NCI-H345 treated with DMSO at 0.1 percent for 48 hours (cell line): ENCODE measurements around the gene PRSS50.
A peak's percentile ranks its signal among the peaks of the same experiment; 100 is the strongest.
"Not testable (repeated sequence)": the region's sequence is repeated elsewhere in the genome, so short reads cannot be mapped to it uniquely, and the experiment has no call there.

Experiments
- DNase-seq: peaks from one replicate; lab custom pipeline; 2025; ENCODE audit not compliant: unreplicated experiment; lab: John Stamatoyannopoulos, UW

PRSS50 gene

DNA sequence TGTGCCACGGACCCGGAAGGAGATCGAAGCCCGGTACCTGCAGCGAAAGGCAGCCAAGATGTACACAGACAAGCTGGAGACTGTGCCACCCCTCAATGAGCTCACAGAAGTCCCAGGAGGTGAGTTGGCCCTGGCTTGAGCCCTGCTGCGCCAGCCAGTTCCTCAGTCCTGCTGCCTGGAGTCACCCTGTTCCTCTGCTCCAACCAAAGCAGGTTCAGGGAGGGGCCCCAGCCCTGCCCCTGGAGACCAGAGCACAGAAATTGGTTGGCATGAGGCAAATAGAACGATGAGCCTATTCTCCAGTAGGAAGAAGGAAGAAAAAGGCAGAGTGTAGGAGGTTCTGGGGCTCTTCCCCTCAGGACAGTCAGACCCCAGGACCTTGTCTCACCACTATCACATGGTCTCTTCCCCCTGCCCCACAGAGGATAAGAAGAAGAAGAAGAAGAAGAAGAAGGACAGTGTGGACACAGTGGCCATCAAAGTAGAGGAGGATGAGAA, 8.5 kb downstream of the PRSS50 start:
- DNase-seq = no peak

DNA sequence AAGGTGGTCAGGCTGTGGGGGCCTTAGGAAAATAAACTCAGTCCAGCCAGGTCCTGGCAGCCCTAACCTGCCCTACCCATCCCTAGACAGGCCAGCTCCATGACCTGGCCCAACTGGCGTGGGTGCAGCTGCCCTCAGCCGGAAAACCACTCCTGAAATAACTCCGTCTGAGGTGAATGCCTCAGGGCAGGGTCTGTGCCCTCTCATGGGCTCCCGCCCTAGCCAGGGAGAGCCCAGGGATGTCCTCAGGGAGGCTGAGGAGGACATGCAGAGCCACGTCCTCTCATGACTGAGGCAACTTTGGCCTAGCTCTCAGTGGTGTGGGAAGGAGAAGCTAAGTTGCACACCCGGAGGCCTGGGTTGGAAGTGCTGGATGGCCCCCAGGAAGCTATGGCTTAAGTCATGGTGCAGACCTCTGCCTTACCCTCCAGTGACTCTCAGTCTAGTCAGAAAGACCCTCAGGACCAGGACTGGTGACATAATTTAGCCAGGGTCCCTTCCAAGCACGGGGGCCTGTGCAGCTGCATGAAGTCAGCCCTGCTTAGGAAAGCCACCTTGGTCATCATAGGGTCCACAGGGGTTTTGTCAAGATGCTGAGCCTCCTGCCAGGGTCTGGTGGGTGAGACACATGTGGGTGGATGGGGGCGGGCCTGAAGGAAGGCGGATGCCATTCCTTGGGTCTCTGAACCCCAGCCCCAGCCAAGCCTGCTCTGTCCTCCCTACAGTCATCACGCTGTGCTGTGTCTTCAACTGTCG, 9.1 kb downstream of the PRSS50 start:
- DNase-seq = no peak

DNA sequence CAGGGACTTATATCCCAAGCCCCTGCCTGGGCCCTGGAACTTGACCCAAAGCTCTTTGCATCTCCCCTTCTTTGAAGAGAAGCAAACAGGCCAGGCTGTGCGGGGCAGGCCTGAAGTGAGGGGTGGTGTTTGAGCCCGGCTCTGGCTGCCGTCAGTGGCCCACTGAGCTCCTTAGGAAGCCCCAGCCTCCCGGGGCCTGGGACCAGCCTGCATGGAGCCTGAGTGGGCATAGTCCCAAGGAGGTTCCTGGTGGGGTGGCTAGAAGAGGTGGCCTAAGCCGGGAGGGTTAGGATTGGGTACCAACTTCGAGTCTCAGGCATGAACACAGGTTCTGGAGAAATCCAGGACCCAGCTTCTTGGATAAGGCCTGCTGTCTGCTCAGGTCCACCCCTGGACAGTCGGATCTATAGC, 10.1 kb downstream of the PRSS50 start:
- no peak for DNase-seq

DNA sequence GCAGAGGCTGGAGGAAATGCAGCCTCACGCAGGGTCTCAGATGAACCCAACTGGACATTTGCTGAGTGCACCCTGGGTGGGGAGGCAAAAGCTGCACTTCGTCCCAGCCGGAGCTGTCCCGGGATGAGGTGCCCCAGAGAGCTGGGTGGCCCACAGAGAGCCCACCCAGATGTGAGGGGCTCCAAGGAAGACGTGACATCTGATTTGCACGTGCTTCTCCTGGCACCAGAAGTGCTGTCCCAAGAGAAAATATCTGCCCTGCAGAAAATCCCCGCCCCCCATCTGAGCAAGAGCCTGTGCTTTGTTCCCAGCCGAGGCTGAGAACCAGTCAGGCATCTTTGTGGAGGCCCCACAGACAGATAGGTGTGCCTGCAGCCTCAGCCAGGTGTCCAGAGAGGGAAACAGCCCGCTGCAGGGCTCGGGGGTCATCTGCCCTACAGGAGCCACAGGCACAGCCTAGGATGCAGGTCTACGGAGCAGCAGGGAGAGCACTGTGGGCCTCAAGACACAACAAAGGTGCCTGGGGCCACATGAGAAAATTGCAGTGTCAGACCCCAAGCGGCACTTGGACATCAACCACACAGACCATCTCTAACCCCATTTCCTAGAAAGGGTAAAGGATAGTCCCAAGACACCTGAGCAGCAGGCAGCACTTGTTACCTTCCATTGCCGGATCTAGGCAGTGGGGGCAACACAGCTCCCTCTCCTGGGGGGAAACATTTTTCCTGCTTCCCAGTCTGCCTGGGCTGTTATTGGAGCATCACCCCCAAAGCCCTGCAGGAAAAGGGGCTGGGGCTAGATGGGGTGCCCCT, 10.7 kb downstream of the PRSS50 start:
- no peak for DNase-seq

DNA sequence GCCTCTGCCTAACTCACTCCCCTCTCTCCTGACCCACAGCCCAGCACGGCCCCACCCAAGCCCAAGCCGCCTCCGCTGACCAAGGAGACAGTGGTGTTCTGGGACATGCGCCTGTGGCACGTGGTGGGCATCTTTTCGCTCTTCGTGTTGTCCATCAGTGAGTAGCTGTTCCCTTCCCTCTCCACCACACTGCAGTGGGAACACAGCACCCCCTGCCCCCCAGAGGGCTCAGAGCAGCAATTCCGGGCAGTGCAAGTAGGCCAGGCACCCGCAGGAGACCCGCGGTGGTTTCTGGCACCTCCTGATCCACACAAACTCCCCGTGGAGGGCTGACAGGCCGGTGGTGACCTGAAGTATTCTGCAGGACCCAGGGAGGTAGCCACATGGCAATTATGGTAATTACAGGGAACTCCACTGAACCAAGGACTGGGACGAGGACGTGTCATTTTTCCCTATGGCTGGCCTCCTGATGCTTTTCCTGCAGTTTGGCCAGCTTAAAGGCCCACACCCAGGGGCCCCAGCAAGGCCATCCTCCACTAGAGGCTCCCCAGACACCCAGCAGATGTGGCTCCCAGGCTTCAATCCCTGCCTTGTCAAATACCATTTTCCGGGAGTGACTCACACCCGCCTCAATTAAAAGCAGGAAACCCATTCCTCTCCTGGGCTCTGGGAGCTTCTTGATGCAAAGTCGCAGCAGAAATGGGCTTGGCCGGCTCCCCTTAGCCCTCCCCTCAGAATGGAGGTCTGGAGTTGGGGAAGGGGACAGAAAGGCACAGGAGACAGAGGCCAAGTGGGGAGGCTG, 11.7 kb downstream of the PRSS50 start:
- no peak for DNase-seq

DNA sequence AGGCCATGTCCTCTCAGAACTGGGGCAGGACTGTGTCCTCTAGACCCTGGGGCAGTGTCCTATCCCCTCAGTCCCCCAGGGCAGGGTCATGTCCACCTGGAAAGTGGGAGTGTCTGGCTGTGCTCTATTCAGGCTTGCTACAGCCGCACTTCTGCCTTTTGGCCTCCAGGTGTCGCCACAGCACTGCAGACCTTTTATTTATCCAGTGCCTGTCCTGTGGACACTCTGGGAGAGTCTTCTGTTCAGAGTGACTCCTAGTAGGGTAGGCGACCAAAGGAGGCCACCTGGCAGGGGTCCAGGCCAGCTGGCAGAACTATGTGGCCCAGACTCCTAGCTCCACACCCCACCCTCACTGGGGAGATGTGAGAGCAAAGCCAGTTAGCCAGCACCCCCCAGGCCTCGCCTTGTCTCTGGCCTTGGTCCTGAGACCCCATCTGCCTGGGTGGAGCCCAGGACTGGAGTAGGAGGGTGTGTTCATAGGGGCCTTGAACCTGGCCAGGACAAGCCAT, 12.6 kb downstream of the PRSS50 start:
- peak; percentile 23 for DNase-seq

DNA sequence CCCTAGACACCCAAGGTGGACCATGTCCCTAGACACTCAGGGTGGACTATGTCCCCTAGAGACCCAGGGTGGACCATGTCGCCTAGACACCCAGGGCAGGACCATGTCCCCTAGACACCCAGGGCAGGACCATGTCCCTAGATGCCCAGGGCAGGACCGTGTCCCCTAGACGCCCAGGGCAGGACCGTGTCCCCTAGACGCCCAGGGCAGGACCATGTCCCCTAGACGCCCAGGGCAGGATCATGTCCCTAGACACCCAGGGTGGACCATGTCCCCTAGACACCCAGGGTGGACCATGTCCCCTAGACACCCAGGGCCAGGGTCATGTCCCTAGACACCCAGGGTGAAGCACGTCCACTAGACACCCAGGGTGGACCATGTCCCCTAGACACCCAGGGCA, 13.3 kb downstream of the PRSS50 start:
- DNase-seq = not testable (repeated sequence)

DNA sequence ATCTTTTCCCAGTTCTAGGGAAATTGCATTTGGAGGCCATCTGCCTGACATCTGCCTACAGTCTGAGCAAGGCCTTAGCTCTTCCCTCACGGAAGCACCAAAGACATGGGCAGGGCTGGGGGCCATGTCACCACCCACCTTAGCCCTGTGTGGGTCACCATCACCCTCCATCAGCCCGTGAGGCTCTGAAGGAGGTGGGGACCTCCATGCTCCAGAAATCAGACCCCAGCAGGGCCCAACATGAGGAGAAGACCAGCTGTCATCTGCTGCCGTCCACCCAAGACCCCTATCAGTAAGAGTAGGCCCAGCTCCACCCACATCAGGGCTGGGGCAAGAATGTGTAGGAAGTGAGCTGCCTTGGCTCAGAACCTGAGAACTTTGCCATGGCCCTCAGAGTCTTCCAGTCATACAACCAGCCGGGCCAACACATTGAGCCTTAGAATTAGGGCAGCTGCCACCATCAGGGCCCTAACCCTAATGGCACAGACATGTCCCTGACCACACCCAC, 14.6 kb downstream of the PRSS50 start:
- no peak for DNase-seq

DNA sequence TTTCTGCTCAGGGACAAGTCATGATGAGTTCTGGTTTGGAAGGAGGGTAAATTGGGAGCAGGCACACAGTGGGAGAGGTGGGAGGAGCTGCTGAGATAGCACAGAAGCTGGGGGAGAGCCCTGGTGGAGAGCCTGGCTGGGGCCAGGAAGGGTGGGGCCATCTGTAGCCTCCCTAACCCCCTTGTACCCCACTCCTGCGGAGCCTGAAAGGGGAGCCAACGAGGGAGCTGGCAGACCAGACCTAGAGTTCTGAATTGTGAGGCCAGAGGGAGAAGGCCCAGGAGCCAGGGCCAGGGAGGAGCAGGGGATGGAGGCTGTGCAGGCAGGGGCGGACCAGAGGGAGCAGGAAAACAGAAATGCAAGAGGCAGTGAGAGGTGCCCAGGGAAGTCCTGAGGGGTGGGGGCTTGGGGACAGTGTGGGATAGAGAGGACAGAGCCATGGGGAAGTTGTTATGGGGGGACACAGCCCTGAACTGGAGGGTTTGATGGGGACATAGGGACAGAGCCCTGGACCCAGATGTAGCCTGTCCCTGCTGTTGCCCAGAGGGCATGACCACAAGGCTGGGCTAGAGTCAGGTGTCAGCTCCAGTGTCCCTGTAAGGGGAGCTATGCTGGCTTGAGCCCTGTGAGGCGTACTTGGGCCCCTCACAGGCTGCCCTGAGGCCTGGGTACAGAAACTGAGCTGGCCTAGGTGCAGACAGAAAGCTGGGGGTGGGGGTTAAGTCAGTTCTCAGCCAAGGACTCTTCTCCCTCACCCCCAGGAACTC, 15.2 kb downstream of the PRSS50 start:
- DNase-seq = no peak

DNA sequence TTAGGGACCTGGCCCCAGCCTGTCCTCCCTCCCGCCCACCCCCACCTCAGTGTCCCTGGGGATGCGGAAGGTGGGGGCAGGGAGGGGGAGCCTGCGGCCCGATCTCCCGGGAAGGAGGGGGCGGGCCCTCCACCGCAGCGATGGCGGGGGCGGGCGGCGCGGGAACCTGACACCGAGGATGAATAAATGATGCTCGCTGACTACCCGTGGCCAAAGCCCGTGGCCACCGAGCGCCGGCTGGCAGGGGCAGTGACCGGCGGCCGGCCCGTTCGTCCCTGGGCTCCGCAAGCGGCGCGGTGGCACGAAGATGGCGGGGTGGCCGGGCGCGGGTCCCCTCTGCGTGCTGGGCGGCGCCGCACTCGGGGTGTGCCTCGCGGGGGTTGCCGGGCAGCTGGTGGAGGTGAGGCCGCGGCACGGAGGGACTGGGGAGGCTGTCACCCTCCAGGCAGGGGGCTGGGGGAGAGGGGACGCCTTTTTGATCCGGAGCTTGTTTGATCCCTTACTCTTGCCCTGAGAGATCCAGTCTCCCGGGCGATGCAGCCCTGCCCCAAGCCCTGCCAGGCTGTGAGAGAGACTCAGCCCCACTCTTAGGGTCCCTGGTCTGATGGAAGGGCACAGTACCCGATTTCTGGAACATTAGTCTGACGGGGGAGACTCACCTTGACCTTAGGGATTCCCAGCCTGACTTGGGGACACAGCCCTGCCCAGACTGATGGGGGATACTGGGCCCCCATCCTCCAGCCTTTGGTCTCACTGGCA, 16.3 kb downstream of the PRSS50 start, which contains the start of gene TMIE:
TSS of gene TMIE (plus strand) at position 212 of the 759 bp plus-strand sequence. CDS start at position 308, 96 bp downstream.
- DNase-seq = no peak

DNA sequence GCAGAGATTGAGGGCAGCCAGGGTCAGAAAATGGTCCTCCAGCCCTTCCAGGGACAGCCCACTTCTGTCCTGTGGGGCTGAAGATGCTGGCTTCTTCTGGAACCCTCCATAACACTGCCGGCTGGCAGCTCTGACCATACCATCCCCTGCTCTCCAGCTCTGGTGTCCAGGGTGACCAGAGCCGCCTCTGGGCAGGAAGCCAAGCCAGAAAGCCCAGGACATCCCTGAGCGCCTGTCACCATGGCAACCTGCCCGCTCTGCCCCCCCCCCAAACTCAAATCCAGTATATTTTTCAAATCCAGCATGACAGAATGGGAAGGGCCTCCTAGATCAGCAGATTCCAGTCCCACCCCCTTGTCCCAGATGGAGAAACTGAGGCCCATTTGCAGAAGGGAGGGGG, 16.9 kb downstream of the PRSS50 start:
- no peak for DNase-seq

DNA sequence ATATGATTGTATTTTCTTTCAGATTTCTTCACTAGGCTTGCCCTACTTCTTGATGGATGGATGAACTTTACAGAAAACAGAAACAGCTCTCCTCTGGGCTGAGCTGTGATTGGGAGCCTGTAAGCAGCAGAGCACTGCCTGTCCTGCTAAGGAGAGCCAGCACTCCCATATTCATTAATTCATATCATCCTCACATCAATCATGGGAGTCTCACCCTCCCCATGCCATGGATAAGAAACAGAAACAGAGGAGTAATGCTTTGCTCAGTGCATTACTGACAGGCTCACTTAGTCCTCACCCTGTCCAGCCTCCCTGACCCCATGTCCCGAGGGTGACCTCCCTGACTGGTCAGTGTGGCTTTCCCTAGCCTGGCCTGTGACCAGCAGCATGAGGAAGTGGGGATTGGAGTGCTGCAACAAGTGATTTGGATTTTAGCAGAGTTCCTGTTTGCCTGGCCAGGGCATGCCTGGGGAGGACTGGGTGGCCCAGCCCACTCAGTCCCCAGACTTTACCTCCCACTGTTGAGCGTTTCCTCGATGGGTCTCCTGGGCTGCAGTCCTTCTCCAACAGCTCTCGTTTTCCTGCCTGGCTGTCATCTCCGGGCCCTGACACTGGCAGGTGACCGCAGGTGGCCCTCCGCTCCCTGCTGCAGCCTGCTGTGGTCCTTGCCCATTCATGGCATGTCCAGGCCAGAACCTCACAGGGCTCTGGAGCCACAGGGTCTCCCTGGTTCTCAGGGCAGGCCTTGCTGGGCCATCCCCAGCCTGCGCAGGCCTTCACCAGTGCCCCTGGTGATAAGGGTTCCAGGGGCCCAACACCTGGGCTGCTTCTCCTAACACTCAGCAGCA, 17.8 kb downstream of the PRSS50 start:
- DNase-seq = no peak

DNA sequence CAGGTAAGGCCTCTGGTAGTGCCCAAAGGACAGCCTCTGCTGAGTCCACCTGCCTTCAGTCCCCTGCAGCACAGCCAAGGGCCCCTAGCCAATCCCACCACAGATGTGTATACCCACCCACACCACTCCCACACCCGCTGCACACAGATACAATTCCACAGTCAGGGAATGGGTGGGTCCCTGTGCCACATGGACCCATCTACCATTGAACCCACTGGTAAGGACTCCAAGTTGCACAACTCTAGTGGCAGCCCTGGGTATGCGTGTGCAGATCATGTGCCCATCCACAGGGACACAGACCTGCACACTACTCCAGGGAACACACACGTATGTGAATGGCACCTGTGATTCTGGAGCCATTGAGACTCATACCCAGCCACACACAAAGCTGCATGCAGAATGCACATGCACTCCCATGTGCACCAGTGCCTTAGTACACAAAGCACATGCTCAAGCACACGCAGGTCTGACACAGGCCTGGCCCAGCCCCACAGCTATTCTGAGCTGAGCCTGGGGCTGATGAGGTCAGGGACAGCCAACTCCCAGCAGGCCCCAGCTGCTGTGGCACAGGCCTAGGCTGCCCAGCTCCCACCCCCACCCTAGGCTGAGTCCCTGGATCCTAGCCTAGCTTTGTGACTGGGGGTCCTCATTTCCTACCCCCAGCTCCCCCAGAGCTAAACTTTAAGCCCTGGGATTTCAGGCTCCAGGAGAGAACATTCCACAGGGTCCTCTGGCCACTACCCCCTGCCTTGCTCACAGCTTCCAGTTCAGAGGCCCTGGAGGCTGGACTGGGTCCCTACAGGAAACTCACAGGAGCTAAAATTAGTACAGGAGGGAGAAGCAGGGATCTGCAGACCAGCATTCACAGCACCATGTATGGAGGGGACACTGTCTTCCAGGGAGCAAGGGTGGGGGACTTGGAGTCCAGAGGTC, 21.4 kb downstream of the PRSS50 start:
- no peak for DNase-seq

DNA sequence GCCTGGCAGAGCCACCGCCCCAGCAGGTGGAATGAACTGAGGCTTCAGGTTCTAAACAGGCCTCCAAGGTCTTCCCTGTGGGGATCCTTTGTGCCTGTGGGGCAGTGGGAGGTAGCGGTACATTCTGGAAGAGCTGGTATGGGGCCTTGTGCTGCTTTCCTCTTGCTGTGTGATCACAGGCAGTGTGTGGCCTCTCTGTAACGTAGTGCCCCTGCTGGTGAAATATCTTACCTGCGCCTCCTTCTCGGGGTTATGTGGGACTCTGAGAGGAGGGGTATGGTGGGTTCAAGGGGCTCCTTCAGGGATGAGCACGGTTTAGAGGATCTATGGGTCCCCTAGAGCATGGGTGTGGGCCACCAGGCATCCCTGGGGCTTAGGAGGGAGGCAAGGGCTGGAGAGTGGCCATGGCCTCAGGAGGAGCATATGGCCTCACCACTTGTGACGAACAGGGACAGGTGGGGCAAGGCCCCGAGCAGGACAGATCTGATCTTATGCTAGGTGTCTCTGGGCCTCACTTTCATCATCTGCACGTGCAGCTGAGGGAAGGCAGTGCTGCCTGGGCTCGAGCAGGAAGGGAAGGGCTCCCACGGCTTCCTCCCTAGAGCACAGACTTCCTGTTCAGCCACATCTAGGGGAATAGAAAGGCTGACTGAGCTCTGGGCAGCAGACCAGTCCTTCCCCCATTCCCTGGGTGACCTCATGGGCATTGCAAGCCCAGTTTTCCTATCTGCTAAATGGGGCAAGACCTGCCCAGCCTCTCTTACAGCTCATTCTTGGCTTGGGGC, 22.3 kb downstream of the PRSS50 start:
- DNase-seq = no peak

DNA sequence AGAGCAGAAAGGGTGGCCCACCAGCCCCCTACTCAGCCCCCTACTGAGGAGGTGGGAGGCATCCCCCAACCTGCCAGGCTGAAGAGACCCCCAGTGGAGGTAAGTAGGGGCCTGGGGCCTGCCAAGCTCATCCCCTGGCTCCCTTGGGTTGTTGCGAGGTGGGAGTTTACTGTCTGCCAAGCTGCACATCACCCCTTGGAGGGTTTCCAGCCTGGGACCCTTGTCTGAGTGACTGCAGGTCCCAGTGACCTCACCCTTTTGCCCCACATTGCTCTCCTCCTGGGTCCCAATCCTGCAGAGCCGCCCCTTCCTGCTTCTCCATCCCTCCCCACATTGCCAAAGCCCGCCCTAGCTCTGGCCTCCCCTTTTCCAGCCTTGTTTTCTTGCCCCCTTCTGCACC, 23.1 kb downstream of the PRSS50 start:
- no peak for DNase-seq

DNA sequence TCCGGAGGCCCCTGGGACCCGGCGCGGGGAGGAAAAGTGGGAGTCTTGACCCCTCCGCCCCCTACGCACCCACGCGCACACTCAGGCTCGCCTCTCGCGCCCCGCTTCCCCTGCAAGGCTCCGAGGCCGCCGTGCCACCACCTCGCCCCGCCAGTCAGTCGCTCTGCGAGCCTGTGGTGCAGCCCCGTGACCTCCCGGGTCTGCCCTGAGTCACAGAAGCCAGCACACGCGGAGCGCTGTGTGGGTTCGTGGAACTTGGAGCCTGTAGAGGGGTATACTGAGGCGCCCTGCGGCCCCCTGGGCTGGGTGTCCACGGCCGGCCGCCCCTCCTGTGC, 23.8 kb downstream of the PRSS50 start:
- no peak for DNase-seq
